ENCODE data around the gene NEK4. TPM values are rescaled to one million over a fixed set of nuclear protein-coding genes. Genes with fewer than 3 reads are reported as not detected.

NEK4 gene
- total RNA-seq, 1 experiment from 2014 or later, result 33.8 TPM

- intact Hi-C loops (cut with micrococcal nuclease; ENCODE audit: unreplicated experiment), result no loop called here
- Mint-ChIP-seq H3K4me3 (ENCODE audit: low read depth, unreplicated experiment) (no peak overlapping the region), H3K4me1 (ENCODE audit: low read depth, unreplicated experiment) (no peaks in the 10 kb centered on the region), H3K27me3 (ENCODE audit: unreplicated experiment) (peaks cover 10% of the 10 kb centered on the region), H3K27ac (ENCODE audit: unreplicated experiment) (no peak overlapping the region), H3K36me3 (ENCODE audit: insufficient read depth, unreplicated experiment) (no peaks in the 10 kb centered on the region), H3K9me3 (ENCODE audit: low read depth, unreplicated experiment) (no peaks in the 10 kb centered on the region)
- CTCF ChIA-PET, result no interaction called here
- no peak for TF ChIP-seq CTCF (IDR thresholded peaks at IDR 0.05; ENCODE audit: unreplicated experiment)
- DNase-seq, result no peak
- BruUV-seq (replicated peaks), result no TSS peak
Observed at GRCh38 chr3:52816654-52817053, 45.9 kb upstream of the NEK4 start.

- Mint-ChIP-seq H3K27me3 (ENCODE audit: unreplicated experiment) (peaks cover 15% of the 10 kb centered on the region), H3K9me3 (ENCODE audit: low read depth, unreplicated experiment) (no peaks in the 10 kb centered on the region), H3K27ac (ENCODE audit: unreplicated experiment) (no peak overlapping the region), H3K4me1 (ENCODE audit: low read depth, unreplicated experiment) (no peaks in the 10 kb centered on the region), H3K36me3 (ENCODE audit: insufficient read depth, unreplicated experiment) (no peaks in the 10 kb centered on the region), H3K4me3 (ENCODE audit: low read depth, unreplicated experiment) (no peak overlapping the region)
- no peak for TF ChIP-seq CTCF (IDR thresholded peaks at IDR 0.05; ENCODE audit: unreplicated experiment)
- no TSS peak for BruUV-seq (replicated peaks)
- intact Hi-C loops (cut with micrococcal nuclease; ENCODE audit: unreplicated experiment), result no loop called here
- CTCF ChIA-PET, result interaction anchor here (0.5 to 0.7 kb wide), 2 partner anchors 275 to 866 kb away, joined by 5 to 8 read pairs; no protein-coding TSS in a partner anchor
- DNase-seq, result no peak
Observed at GRCh38 chr3:52816199-52816598, 45.5 kb upstream of the NEK4 start.

DNA sequence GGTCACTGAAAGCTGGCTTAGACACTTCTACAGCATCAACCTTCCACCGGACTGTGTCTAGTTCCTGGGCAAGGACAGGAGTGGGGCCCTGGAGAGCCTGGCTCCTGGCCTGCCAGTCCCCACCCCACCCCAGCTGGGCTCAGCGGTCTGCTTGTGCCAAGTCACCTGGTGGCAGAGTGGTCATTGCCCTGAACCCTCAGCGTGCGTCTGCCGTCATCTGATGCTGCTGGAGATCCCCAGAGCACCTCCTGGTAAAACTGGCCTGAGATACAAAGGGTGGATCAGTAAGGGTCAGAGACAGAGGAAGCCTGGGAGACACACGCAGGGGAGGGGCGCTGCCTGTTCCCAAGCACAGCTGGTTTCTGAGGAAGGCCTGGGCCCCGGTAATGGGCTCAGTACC is 43.1 kb upstream of the NEK4 start:
- Mint-ChIP-seq H3K9me3 (ENCODE audit: low read depth, unreplicated experiment) (no peaks in the 10 kb centered on the region), H3K36me3 (ENCODE audit: insufficient read depth, unreplicated experiment) (no peaks in the 10 kb centered on the region), H3K4me3 (ENCODE audit: low read depth, unreplicated experiment) (no peak overlapping the region), H3K4me1 (ENCODE audit: low read depth, unreplicated experiment) (no peaks in the 10 kb centered on the region), H3K27me3 (ENCODE audit: unreplicated experiment) (peaks cover 36% of the 10 kb centered on the region), H3K27ac (ENCODE audit: unreplicated experiment) (no peak overlapping the region)
- CTCF ChIA-PET, result no interaction called here
- BruUV-seq (replicated peaks), result no TSS peak
- no peak for DNase-seq
- no peak for TF ChIP-seq CTCF (IDR thresholded peaks at IDR 0.05; ENCODE audit: unreplicated experiment)
- intact Hi-C loops (cut with micrococcal nuclease; ENCODE audit: unreplicated experiment), result no loop called here

- CTCF ChIA-PET, result interaction anchor here (0.8 to 1.1 kb wide), 2 partner anchors 9 to 41 kb away, joined by 3 to 7 read pairs; partner anchors contain the start of gene NEK4
- intact Hi-C loops (cut with micrococcal nuclease; ENCODE audit: unreplicated experiment), result no loop called here
- BruUV-seq (replicated peaks), result no TSS peak
Observed at GRCh38 chr3:52811452-52812011, 40.8 kb upstream of the NEK4 start.

More at GRCh38 chr3:52811452-52812011, 40.8 kb upstream of the NEK4 start:
- no peak overlapping the region for H3K27ac Mint-ChIP-seq (ENCODE audit: unreplicated experiment)
- H3K9me3 Mint-ChIP-seq (ENCODE audit: low read depth, unreplicated experiment), result no peaks in the 10 kb centered on the region
- no peaks in the 10 kb centered on the region for H3K4me1 Mint-ChIP-seq (ENCODE audit: low read depth, unreplicated experiment)
- DNase-seq, result no peak
- TF ChIP-seq CTCF (IDR thresholded peaks at IDR 0.05; ENCODE audit: unreplicated experiment), result no peak
- H3K4me3 Mint-ChIP-seq (ENCODE audit: low read depth, unreplicated experiment), result no peak overlapping the region
- H3K36me3 Mint-ChIP-seq (ENCODE audit: insufficient read depth, unreplicated experiment), result no peaks in the 10 kb centered on the region
- H3K27me3 Mint-ChIP-seq (ENCODE audit: unreplicated experiment), result peaks cover 57% of the 10 kb centered on the region

All from Calu3 (cell line).